ENCODE data around the gene POLR2C.

Gene POLR2C

DNA sequence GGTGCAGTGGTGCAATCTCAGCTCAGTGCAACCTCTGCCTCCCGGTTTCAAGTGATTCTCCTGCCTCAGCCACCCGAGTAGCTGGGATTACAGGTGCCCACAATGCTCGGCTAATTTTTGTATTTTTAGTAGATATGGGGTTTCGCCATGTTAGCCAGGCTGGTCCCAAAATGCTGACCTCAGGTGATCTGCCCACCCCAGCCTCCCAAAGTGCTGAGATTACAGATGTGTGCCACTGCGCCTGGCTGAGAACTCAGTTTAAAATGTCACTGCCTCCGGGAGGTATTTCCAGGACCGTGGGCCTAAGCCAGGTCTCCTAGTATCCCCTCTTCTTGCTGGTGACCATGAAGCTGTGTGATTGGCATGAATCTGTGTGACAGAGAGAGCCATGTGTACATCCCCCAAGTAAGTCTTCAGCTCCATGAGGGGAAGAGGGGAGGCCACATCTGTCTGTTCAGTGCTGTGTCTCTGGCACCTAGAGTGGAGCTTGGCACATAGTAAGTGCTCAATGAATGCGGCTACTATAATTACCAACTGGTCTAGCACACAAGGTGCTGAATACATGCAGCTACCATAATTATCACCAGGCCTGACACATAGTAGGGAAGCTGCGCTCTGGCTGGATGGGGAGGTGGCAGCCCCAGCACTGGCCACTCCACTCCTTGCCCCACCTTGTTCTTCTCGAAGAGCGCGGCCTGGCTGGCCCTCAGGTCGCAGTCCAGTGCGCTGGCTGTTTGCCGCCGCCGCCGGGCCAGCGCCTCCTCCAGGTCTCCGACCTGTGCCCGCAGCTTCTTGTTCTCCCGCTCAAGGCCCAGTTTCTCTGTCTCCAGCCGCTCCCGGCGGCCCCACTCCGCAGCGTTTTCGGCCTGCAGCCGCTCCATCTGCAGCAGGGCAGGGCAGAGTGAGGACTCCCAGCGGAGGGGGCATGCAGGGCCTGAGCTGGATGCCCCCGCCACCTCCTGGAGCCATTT is 55.2 kb downstream of the POLR2C start:
- H3K36me3 ChIP-seq (ENCODE audit: control insufficient read depth in 5 of 5, insufficient read depth in 5 of 5, low read length in 5 of 5), result peaks cover 0 to 47% (median 15%) of the 10 kb centered on the region in 5 donors
- no peak overlapping the region for H3K4me3 ChIP-seq (ENCODE audit: low read depth in 1 of 5, low read length in 5 of 5)
- H3K27me3 ChIP-seq (ENCODE audit: control insufficient read depth in 5 of 5, insufficient read depth in 4 of 5, low read length in 5 of 5), result no peaks in the 10 kb centered on the region
- no peak overlapping the region for H3K9ac ChIP-seq (ENCODE audit: low read length in 5 of 5)
- no peaks in the 10 kb centered on the region for H3K9me3 ChIP-seq (ENCODE audit: control insufficient read depth in 5 of 5, low read length in 5 of 5)
- no peak overlapping the region for H3K27ac ChIP-seq (ENCODE audit: low read depth, low read length)
- peaks cover 0 to 27% (median 6%) of the 10 kb centered on the region in 5 donors for H3K4me1 ChIP-seq (ENCODE audit: control insufficient read depth in 5 of 5, insufficient read depth in 5 of 5, low read length in 5 of 5)

DNA sequence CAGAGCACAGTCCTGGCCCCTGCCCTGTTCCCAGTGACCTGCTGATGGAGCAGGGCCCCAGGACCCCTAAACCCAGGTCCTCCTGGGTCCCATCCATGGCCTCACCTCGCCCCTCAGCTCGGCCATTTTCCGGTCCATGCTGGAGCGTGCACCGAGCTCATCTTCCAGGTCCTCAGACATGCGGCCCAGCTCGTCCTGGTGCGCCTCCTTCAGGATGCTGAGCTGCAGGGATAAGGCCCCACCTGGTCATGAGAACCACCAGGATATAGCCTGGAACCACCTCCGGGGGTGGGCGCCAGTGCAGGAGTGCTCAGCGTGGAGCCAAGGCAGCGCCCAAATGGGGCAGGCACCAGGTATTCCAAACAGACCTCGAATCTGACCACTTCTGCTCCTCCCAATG is 56.0 kb downstream of the POLR2C start:
- H3K36me3 ChIP-seq (ENCODE audit: control insufficient read depth in 5 of 5, insufficient read depth in 5 of 5, low read length in 5 of 5), result peaks cover 0 to 45% (median 14%) of the 10 kb centered on the region in 5 donors
- no peak overlapping the region for H3K4me3 ChIP-seq (ENCODE audit: low read depth in 1 of 5, low read length in 5 of 5)
- H3K4me1 ChIP-seq (ENCODE audit: control insufficient read depth in 5 of 5, insufficient read depth in 5 of 5, low read length in 5 of 5), result peaks cover 0 to 27% (median 6%) of the 10 kb centered on the region in 5 donors
- H3K9me3 ChIP-seq (ENCODE audit: control insufficient read depth in 5 of 5, low read length in 5 of 5), result no peaks in the 10 kb centered on the region
- H3K27ac ChIP-seq (ENCODE audit: low read depth, low read length), result no peak overlapping the region
- H3K27me3 ChIP-seq (ENCODE audit: control insufficient read depth in 5 of 5, insufficient read depth in 4 of 5, low read length in 5 of 5), result no peaks in the 10 kb centered on the region
- H3K9ac ChIP-seq (ENCODE audit: low read length in 5 of 5), result no peak overlapping the region

- no peak overlapping the region for H3K27ac ChIP-seq (ENCODE audit: low read depth, low read length)
- H3K4me3 ChIP-seq (ENCODE audit: low read depth in 1 of 5, low read length in 5 of 5), result no peak overlapping the region
- no peak overlapping the region for H3K9ac ChIP-seq (ENCODE audit: low read length in 5 of 5)
- no peaks in the 10 kb centered on the region for H3K27me3 ChIP-seq (ENCODE audit: control insufficient read depth in 5 of 5, insufficient read depth in 4 of 5, low read length in 5 of 5)
- no peaks in the 10 kb centered on the region for H3K9me3 ChIP-seq (ENCODE audit: control insufficient read depth in 5 of 5, low read length in 5 of 5)
- H3K4me1 ChIP-seq (ENCODE audit: control insufficient read depth in 5 of 5, insufficient read depth in 5 of 5, low read length in 5 of 5), result peaks cover 0 to 27% (median 6%) of the 10 kb centered on the region in 5 donors
- H3K36me3 ChIP-seq (ENCODE audit: control insufficient read depth in 5 of 5, insufficient read depth in 5 of 5, low read length in 5 of 5), result peaks cover 0 to 42% (median 14%) of the 10 kb centered on the region in 5 donors
These were observed 56.4 kb downstream of the POLR2C start for GRCh38 chr16:57518922-57519321.

- peaks cover 4 to 22% (median 5%) of the 10 kb centered on the region in 5 donors for H3K4me1 ChIP-seq (ENCODE audit: control insufficient read depth in 5 of 5, insufficient read depth in 5 of 5, low read length in 5 of 5)
- no peaks in the 10 kb centered on the region for H3K9me3 ChIP-seq (ENCODE audit: control insufficient read depth in 5 of 5, low read length in 5 of 5)
- H3K27me3 ChIP-seq (ENCODE audit: control insufficient read depth in 5 of 5, insufficient read depth in 4 of 5, low read length in 5 of 5), result no peaks in the 10 kb centered on the region
- peaks cover 0 to 36% (median 12%) of the 10 kb centered on the region in 5 donors for H3K36me3 ChIP-seq (ENCODE audit: control insufficient read depth in 5 of 5, insufficient read depth in 5 of 5, low read length in 5 of 5)
- no peak overlapping the region for H3K4me3 ChIP-seq (ENCODE audit: low read depth in 1 of 5, low read length in 5 of 5)
- H3K9ac ChIP-seq (ENCODE audit: low read length in 5 of 5), result no peak overlapping the region
- H3K27ac ChIP-seq (ENCODE audit: low read depth, low read length), result no peak overlapping the region
These were observed 57.4 kb downstream of the POLR2C start for GRCh38 chr16:57519796-57520360.
